Mesendoderm (in vitro differentiated cells): ENCODE data around the gene TNFRSF18.

Source experiments
- DNase-seq: peaks from one replicate; pipeline ENCODE4 v3.0.0; 2013
- H2AK5ac ChIP-seq: 2 replicates; pipeline ENCODE4 v1.6.1; 2013; ENCODE audit warnings: low read length, inconsistent platforms
- H2BK120ac ChIP-seq: 2 replicates; pipeline ENCODE4 v1.6.1; 2013; ENCODE audit warnings: low read depth, mild to moderate bottlenecking, low read length, moderate library complexity, mixed read lengths
- H2BK15ac ChIP-seq: replicated peaks from 2 replicates; pipeline ENCODE4 v1.6.1; 2013; ENCODE audit warnings: low read depth, mild to moderate bottlenecking, moderate library complexity
- H2BK5ac ChIP-seq: 2 replicates; pipeline ENCODE4 v1.6.1; 2013; ENCODE audit warnings: low read length, inconsistent platforms
- H3K18ac ChIP-seq: 2 replicates; pipeline ENCODE4 v1.6.1; 2013; ENCODE audit warnings: mild to moderate bottlenecking, low read length, mixed read lengths
- H3K23ac ChIP-seq: one replicate; pipeline ENCODE4 v1.6.1; 2013; ENCODE audit warnings: low read length
- H3K27ac ChIP-seq: 2 replicates; pipeline ENCODE4 v1.5.1; 2013; ENCODE audit warnings: low read depth, mild to moderate bottlenecking, inconsistent platforms, low read length, moderate library complexity
- H3K27me3 ChIP-seq: 2 replicates; pipeline ENCODE4 v1.6.1; 2013; ENCODE audit warnings: low read length, control low read depth, mild to moderate bottlenecking, inconsistent platforms; ENCODE audit not compliant: insufficient read depth, poor library complexity
- H3K36me3 ChIP-seq: 2 replicates; pipeline ENCODE4 v1.6.1; 2013; ENCODE audit warnings: low read length, inconsistent platforms; ENCODE audit not compliant: control insufficient read depth, insufficient read depth
- H3K4ac ChIP-seq: one replicate; pipeline ENCODE4 v1.6.1; 2013; ENCODE audit warnings: low read depth, mild to moderate bottlenecking, low read length, moderate library complexity
- H3K4me1 ChIP-seq: 2 replicates; pipeline ENCODE4 v1.6.1; 2013; ENCODE audit warnings: low read depth, low read length, inconsistent platforms; ENCODE audit not compliant: control insufficient read depth
- H3K4me2 ChIP-seq: 2 replicates; pipeline ENCODE4 v1.6.1; 2013; ENCODE audit warnings: low read length
- H3K4me3 ChIP-seq: 2 replicates; pipeline ENCODE4 v1.5.1; 2013; ENCODE audit warnings: mild to moderate bottlenecking, low read length
- H3K56ac ChIP-seq: one replicate; pipeline ENCODE4 v1.6.1; 2013; ENCODE audit warnings: low read length
- H3K79me1 ChIP-seq: 2 replicates; pipeline ENCODE4 v1.6.1; 2013; ENCODE audit warnings: low read length, inconsistent platforms
- H3K79me2 ChIP-seq: 2 replicates; pipeline ENCODE4 v1.6.1; 2013; ENCODE audit warnings: mild to moderate bottlenecking, low read length; ENCODE audit not compliant: control insufficient read depth, insufficient read depth
- H3K9ac ChIP-seq: 2 replicates; pipeline ENCODE4 v1.6.1; 2013; ENCODE audit warnings: low read length, inconsistent platforms
- H4K5ac ChIP-seq: one replicate; pipeline ENCODE4 v1.6.1; 2013; ENCODE audit warnings: low read length
- H4K8ac ChIP-seq: one replicate; pipeline ENCODE4 v1.6.1; 2013; ENCODE audit warnings: low read depth, mild to moderate bottlenecking, control low read depth, low read length, moderate library complexity
- WGBS: extraction: QIAGEN DNeasy Blood & Tissue Kit; methylation state at CpG from one replicate; pipeline ENCODE4 v1.1.7; 2013; ENCODE audit warnings: low lambda C conversion rate, missing lambda C conversion rate; ENCODE audit not compliant: insufficient coverage; ENCODE audit errors: extremely low coverage; 5-methylcytosine and 5-hydroxymethylcytosine counted together
- small RNA-seq: library from polyadenylated mRNA; stranded (forward); fragments of <200 nt; extraction: miRNeasy Mini kit (QIAGEN cat#:217004); gene quantifications from one replicate; pipeline ENCODE3, GENCODE V24; 2013; ENCODE audit not compliant: insufficient read depth

TNFRSF18 gene

GRCh38 chr1:1155258-1155657 lies 51.1 kb downstream of the TNFRSF18 start:
- Histone ChIP-seq H3K79me2 (no peaks in the 10 kb centered on the region), H2AK5ac (no peak overlapping the region), H3K4ac (no peak overlapping the region), H3K18ac (no peak overlapping the region), H2BK15ac (no peak overlapping the region), H3K4me2 (no peak overlapping the region), H4K5ac (no peak overlapping the region), H3K9ac (no peak overlapping the region), H2BK120ac (no peak overlapping the region), H3K27me3 (no peaks in the 10 kb centered on the region), H2BK5ac (no peak overlapping the region), H3K79me1 (no peaks in the 10 kb centered on the region), H3K4me3 (no peak overlapping the region), H3K23ac (no peak overlapping the region), H3K4me1 (peaks cover 2% of the 10 kb centered on the region), H3K56ac (no peak overlapping the region), H3K36me3 (no peaks in the 10 kb centered on the region), H4K8ac (no peak overlapping the region), H3K27ac (no peak overlapping the region)
- no CpG with 5 or more reads among the region's 10 CpGs for WGBS
- no peak for DNase-seq

- Histone ChIP-seq H3K27me3 (no peaks in the 10 kb centered on the region), H3K4me3 (no peak overlapping the region), H2AK5ac (no peak overlapping the region), H2BK5ac (no peak overlapping the region), H3K36me3 (no peaks in the 10 kb centered on the region), H4K8ac (no peak overlapping the region), H3K56ac (no peak overlapping the region), H3K23ac (no peak overlapping the region), H3K4ac (no peak overlapping the region), H3K9ac (no peak overlapping the region), H3K18ac (no peak overlapping the region), H3K27ac (no peak overlapping the region), H3K79me1 (no peaks in the 10 kb centered on the region), H3K79me2 (no peaks in the 10 kb centered on the region), H3K4me2 (no peak overlapping the region), H2BK120ac (no peak overlapping the region), H4K5ac (no peak overlapping the region), H3K4me1 (peaks cover 2% of the 10 kb centered on the region), H2BK15ac (no peak overlapping the region)
- no CpG with 5 or more reads among the region's 4 CpGs for WGBS
- DNase-seq, result no peak
These were observed 52.5 kb downstream of the TNFRSF18 start for GRCh38 chr1:1153874-1154273.

Small RNA genes within 50 kb of the gene (small RNA-seq; reads per million reads assigned to genes)
- gene MIR200A (47.5 reads per million, percentile 94 among the genes with 10 or more reads in this experiment), gene MIR200B (709 reads per million, percentile 98 among the genes with 10 or more reads in this experiment), gene MIR429 (128 reads per million, percentile 96 among the genes with 10 or more reads in this experiment)
